Lower leg skin (tissue), 4 donors: ENCODE measurements around the gene MPZL3. TPM values are rescaled to one million over a fixed set of nuclear protein-coding genes. Genes with fewer than 3 reads are reported as not detected.

Experiments used
- DNase-seq, 2 donors: peaks; one replicate each; pipeline ENCODE4 v3.0.0-alpha.2; 2019; ENCODE audit warnings: low spot score in 2 of 2
- H3K4me3 ChIP-seq: fragments of 200-600 bp; sonication (generic); 2 replicates; pipeline ENCODE4 v1.5.1; 2017; ENCODE audit warnings: mild to moderate bottlenecking, low read depth; ENCODE audit not compliant: poor library complexity, severe bottlenecking
- CTCF ChIP-seq, 3 donors: fragments of 450-650 bp; IDR thresholded peaks; one replicate each; pipeline ENCODE4 v1.5.1; 2016; ENCODE audit warnings: antibody characterized with exemption in 3 of 3, mild to moderate bottlenecking in 3 of 3, moderate library complexity in 2 of 3
- POLR2A ChIP-seq, 2 donors: fragments of 450-650 bp; IDR thresholded peaks; one replicate each; pipeline ENCODE4 v1.6.1; 2016 to 2017; ENCODE audit warnings: antibody characterized with exemption in 2 of 2, mild to moderate bottlenecking in 1 of 2, moderate library complexity in 1 of 2
- WGBS, 2 donors: methylation state at CpG; one replicate each; pipeline ENCODE4 v1.1.5; 2018; 5-methylcytosine and 5-hydroxymethylcytosine counted together
- intact Hi-C: fragments of 100-400 bp; cut with DNase I; formaldehyde crosslinking; loops from one replicate; pipeline ENCODE4 v1.15.0; 2023; ENCODE audit warnings: low total_unique reads
- total RNA-seq, 4 donors: library from RNA; depleted of rRNA; stranded (reverse); fragments of >200 nt; gene quantifications; one replicate each; pipeline ENCODE4 v1.1.0, GENCODE V29; 2016

The MPZL3 gene
- total RNA-seq, 4 donors from 2014 or later, result 55.9 to 120 (median 91.2) TPM

- WGBS, 2 donors, result 70 to 71% methylated on average over 8 of the region's 8 CpGs
- DNase-seq, result no peak
- intact Hi-C loops, result no loop called here
- TF ChIP-seq CTCF (IDR thresholded peaks at IDR 0.05) (no peak), POLR2A (IDR thresholded peaks at IDR 0.05) (no peak)
- no peak overlapping the region for H3K4me3 ChIP-seq
Observed at GRCh38 chr11:118243161-118243560, 9.0 kb downstream of the MPZL3 start.

GRCh38 chr11:118241764-118242098 is 10.4 kb downstream of the MPZL3 start:
- no peak for DNase-seq
- TF ChIP-seq CTCF (IDR thresholded peaks at IDR 0.05) (no peak), POLR2A (IDR thresholded peaks at IDR 0.05) (no peak)
- no peak overlapping the region for H3K4me3 ChIP-seq
- intact Hi-C loops, result no loop called here
- 38 to 41% methylated on average over 1 of the region's 1 CpG for WGBS, 2 donors

GRCh38 chr11:118240999-118241763 is 11.0 kb downstream of the MPZL3 start:
- H3K4me3 ChIP-seq, result no peak overlapping the region
- no peak for DNase-seq
- no peak for TF ChIP-seq CTCF (IDR thresholded peaks at IDR 0.05)
- no peak for TF ChIP-seq POLR2A (IDR thresholded peaks at IDR 0.05)
- intact Hi-C loops, result no loop called here
- 30 to 32% methylated on average over 9 of the region's 9 CpGs for WGBS, 2 donors

GRCh38 chr11:118239509-118240205 is 12.5 kb downstream of the MPZL3 start:
- intact Hi-C loops, result no loop called here
- H3K4me3 ChIP-seq, result no peak overlapping the region

GRCh38 chr11:118238929-118239328 is 13.2 kb downstream of the MPZL3 start:
- H3K4me3 ChIP-seq, result no peak overlapping the region
- WGBS, 2 donors, result 76 to 89% methylated on average over 1 of the region's 1 CpG
- no peak for TF ChIP-seq POLR2A (IDR thresholded peaks at IDR 0.05)
- no peak for TF ChIP-seq CTCF (IDR thresholded peaks at IDR 0.05)
- intact Hi-C loops, result no loop called here
- DNase-seq, result no peak

More at GRCh38 chr11:118239509-118240205, 12.5 kb downstream of the MPZL3 start:
- DNase-seq, result no peak
- WGBS, 2 donors, result 69 to 75% methylated on average over 5 of the region's 5 CpGs
- no peak for TF ChIP-seq CTCF (IDR thresholded peaks at IDR 0.05)
- no peak for TF ChIP-seq POLR2A (IDR thresholded peaks at IDR 0.05)
